Activated CD4-positive, alpha-beta memory T cell treated with anti-CD3 and anti-CD28 coated beads, Interleukin-2, amount 10 ng/mL, durations not matched to agents 7 days and 5 days (primary cell): Measurements from ENCODE around the gene BANF1. TPM values are rescaled to one million over a fixed set of nuclear protein-coding genes. Genes with fewer than 3 reads are reported as not detected.
"Not testable (repeated sequence)": the region's sequence is repeated elsewhere in the genome, so short reads cannot be mapped to it uniquely, and the experiment has no call there.

ENCODE experiments used
- CTCF ChIA-PET: fragments of 350-600 bp; sonication (Branson Sonifier 250); formaldehyde crosslinking; loops from one replicate; lab custom pipeline; 2021; ENCODE audit warnings: antibody characterized with exemption, inconsistent platforms; lab: Charles Lee
- POLR2A ChIA-PET: fragments of 350-600 bp; sonication (Branson Sonifier 250); formaldehyde crosslinking; loops from one replicate; lab custom pipeline; 2021; ENCODE audit warnings: antibody characterized with exemption; lab: Charles Lee
- DNase-seq: peaks from one replicate; pipeline ENCODE4 v3.0.0-alpha.2; 2020
- H3K27ac Mint-ChIP-seq: one replicate; pipeline ENCODE4 v1.8.0; 2021; ENCODE audit warnings: mild to moderate bottlenecking, mixed read lengths
- H3K27me3 Mint-ChIP-seq: one replicate; pipeline ENCODE4 v1.8.0; 2021; ENCODE audit warnings: mixed read lengths
- H3K36me3 Mint-ChIP-seq: one replicate; pipeline ENCODE4 v1.8.0; 2021; ENCODE audit warnings: low read depth, mixed read lengths
- H3K4me1 Mint-ChIP-seq: one replicate; pipeline ENCODE4 v1.8.0; 2021; ENCODE audit warnings: mixed read lengths
- H3K4me3 Mint-ChIP-seq: one replicate; pipeline ENCODE4 v1.8.0; 2021; ENCODE audit warnings: mild to moderate bottlenecking, mixed read lengths
- H3K9me3 Mint-ChIP-seq: one replicate; pipeline ENCODE4 v1.8.0; 2021; ENCODE audit warnings: mixed read lengths
- total RNA-seq, 2 experiments: library from RNA; stranded (reverse); gene quantifications; one replicate each; pipeline ENCODE4 v1.2.3, GENCODE V29; 2021

Gene BANF1
- total RNA-seq, 2 experiments from 2014 or later = 191 to 196 TPM

DNA sequence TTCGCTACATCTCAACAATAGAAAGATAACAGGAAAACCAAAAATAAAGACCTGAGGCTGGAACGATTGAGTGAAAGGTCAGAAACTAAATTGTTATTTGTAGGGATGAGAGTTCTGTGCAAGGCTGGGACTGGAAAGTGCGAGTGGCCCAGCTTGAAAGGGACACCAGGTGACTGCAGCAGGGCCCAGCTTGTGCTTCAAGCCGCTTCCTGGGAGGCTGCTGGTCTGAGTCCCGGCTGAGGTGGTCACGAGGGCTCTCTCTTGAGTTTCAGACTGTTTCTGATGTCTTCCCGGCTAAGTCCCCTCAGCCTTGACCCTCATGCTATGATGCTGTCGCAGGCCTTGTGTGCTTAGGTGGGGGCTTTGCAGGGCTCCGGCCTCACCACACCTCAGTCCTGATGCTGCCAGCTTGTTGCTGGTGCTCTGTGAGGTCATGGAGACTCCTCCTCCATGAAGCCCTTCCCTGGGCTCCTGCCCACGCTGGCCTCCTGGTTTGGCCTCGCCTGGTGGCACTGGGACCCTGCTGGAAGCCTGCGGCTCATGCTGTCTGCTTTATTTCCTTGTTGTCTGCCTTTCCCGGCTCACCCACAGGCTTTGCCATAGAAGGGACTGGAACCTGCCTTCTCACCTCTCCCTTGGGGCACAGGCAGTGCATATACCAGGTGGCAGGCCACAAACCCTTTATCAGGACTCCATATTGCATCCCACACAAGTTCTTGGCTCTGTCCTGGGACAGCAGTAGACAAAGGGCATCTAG is 4.0 kb downstream of the BANF1 start:
- POLR2A ChIA-PET = no interaction called here

DNA sequence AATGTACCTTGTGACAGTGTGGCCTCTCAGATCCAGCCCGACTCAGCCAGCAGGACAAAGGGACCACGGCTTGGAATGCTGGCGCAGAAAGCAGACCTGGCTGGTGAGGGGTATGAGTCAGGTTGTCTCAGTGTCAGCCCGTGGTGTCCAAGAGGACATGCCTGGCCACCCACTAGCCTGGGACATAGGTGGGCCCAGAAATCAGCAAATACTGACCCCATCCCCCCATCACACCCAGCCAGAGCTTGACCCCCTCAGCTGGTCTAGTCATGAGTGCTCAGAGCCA is 4.5 kb downstream of the BANF1 start:
- H3K4me3 Mint-ChIP-seq = no peak overlapping the region
- H3K4me1 Mint-ChIP-seq = peaks cover 19% of the 10 kb centered on the region
- CTCF ChIA-PET = interaction anchor here (0.6 to 1.1 kb wide), 2 partner anchors 37 to 120 kb away, joined by 3 read pairs; no protein-coding TSS in a partner anchor
- POLR2A ChIA-PET = interaction anchor here (0.9 to 2.1 kb wide), 2 partner anchors 147 to 295 kb away, joined by 3 to 6 read pairs; partner anchors contain the start of gene KAT5
- no peaks in the 10 kb centered on the region for H3K9me3 Mint-ChIP-seq
- DNase-seq = no peak
- peaks cover 28% of the 10 kb centered on the region for H3K36me3 Mint-ChIP-seq
- no peak overlapping the region for H3K27ac Mint-ChIP-seq
- peaks cover 13% of the 10 kb centered on the region for H3K27me3 Mint-ChIP-seq

More for the DNA sequence above, 4.0 kb downstream of the BANF1 start:
- H3K27me3 Mint-ChIP-seq = peaks cover 10% of the 10 kb centered on the region
- no peaks in the 10 kb centered on the region for H3K9me3 Mint-ChIP-seq
- CTCF ChIA-PET = interaction anchor here (1.1 kb wide), 1 partner anchor 119 kb away, joined by 3 read pairs; no protein-coding TSS in a partner anchor
- DNase-seq = no peak
- H3K36me3 Mint-ChIP-seq = peaks cover 33% of the 10 kb centered on the region
- H3K4me3 Mint-ChIP-seq = no peak overlapping the region
- no peak overlapping the region for H3K27ac Mint-ChIP-seq
- peaks cover 22% of the 10 kb centered on the region for H3K4me1 Mint-ChIP-seq

DNA sequence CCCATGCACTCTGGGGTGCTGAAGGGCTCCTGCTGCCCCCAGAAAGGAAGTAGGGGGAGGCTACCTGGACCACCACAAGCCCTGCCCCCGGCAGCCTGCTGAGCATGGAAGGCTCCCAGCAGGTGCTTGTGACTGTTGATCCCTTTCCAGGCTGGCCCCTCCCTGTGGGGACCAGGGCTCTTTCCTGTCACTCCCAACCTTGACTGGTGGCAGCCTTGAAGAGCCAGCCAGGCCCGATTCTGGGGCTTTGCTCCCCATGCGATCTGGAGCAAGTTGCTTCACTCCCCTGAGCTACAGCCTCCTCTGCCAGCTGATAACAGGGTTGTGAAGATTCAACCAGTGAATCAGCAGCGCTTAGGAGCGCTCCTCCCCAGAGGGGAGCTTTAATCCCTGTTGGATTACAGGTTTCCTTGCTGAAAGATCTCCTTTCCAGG is 4.9 kb downstream of the BANF1 start:
- ChIA-PET POLR2A (interaction anchor here (0.9 to 2.1 kb wide), 2 partner anchors 148 to 295 kb away, joined by 3 to 6 read pairs; partner anchors contain the start of gene KAT5), CTCF (interaction anchor here (0.6 to 1.1 kb wide), 2 partner anchors 36 to 120 kb away, joined by 3 read pairs; no protein-coding TSS in a partner anchor)
- H3K27me3 Mint-ChIP-seq = peaks cover 16% of the 10 kb centered on the region
- no peak overlapping the region for H3K4me3 Mint-ChIP-seq
- H3K27ac Mint-ChIP-seq = no peak overlapping the region
- peaks cover 16% of the 10 kb centered on the region for H3K4me1 Mint-ChIP-seq
- no peak for DNase-seq
- H3K9me3 Mint-ChIP-seq = no peaks in the 10 kb centered on the region
- peaks cover 24% of the 10 kb centered on the region for H3K36me3 Mint-ChIP-seq

DNA sequence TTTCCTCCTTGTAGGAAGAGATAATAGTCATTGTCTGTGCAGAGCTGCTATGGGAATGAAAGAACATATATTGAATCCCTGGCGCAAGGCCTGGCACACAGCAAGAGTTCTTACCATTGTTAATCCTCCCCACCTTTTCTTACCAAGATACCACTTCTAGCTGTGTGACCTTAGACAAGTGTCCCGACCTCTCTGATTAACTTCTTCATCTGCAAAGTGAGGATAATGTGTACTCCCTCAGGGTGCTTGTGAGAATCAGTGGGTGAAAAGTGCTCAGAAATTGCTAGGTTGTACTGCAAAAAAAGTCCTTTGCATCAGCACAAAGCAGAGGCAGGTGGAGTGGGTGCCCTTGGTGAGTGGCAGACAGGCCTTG is 5.8 kb downstream of the BANF1 start:
- CTCF ChIA-PET = no interaction called here
- Mint-ChIP-seq H3K36me3 (peaks cover 22% of the 10 kb centered on the region), H3K9me3 (no peaks in the 10 kb centered on the region), H3K27ac (no peak overlapping the region), H3K27me3 (peaks cover 22% of the 10 kb centered on the region), H3K4me1 (peaks cover 13% of the 10 kb centered on the region), H3K4me3 (no peak overlapping the region)
- POLR2A ChIA-PET = interaction anchor here (0.6 to 2.1 kb wide), 4 partner anchors 44 to 296 kb away, joined by 3 to 6 read pairs (median 3); partner anchors contain the start of genes KAT5 and SF3B2
- no peak for DNase-seq

DNA sequence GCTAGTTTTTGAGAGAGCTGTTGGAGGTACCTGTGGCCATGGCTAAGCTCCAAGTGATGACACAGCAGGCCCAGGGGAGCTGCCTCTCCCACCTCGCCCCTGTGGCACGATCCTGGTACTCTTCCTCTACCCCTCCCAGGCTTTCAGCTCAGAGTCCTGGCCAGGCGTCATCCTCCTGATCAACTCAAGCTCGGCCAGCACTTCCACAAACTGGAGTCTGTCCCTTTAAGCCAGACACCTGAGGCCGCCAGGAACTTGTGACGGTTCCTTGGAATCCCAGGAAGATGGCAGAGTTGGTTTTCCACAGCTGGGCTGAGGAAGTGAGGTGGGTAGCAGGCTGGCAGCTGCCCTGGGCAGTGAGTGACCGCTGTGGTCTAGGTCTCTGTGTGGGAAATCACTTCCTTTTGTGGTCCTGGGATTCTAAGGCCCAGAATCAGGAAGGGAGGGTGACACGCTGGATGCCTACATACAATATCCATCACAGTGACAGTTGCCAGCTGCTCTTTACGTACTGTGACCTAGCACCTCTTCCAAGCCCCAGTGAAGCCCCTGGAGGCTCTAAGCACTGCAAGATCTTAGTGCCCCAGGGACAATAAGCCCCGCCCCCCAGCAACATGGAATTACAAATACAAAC is 6.3 kb downstream of the BANF1 start:
- peaks cover 17% of the 10 kb centered on the region for H3K36me3 Mint-ChIP-seq
- no peak overlapping the region for H3K4me3 Mint-ChIP-seq
- H3K4me1 Mint-ChIP-seq = peaks cover 8% of the 10 kb centered on the region
- DNase-seq = no peak
- H3K9me3 Mint-ChIP-seq = no peaks in the 10 kb centered on the region
- POLR2A ChIA-PET = interaction anchor here (1.2 to 2.1 kb wide), 4 partner anchors 13 to 297 kb away, joined by 3 to 6 read pairs (median 4); partner anchors contain the start of genes KAT5 and SF3B2
- H3K27ac Mint-ChIP-seq = no peak overlapping the region
- peaks cover 26% of the 10 kb centered on the region for H3K27me3 Mint-ChIP-seq
- CTCF ChIA-PET = interaction anchor here (1.1 to 2.1 kb wide), 2 partner anchors 9 to 14 kb away, joined by 3 to 8 read pairs; no protein-coding TSS in a partner anchor

DNA sequence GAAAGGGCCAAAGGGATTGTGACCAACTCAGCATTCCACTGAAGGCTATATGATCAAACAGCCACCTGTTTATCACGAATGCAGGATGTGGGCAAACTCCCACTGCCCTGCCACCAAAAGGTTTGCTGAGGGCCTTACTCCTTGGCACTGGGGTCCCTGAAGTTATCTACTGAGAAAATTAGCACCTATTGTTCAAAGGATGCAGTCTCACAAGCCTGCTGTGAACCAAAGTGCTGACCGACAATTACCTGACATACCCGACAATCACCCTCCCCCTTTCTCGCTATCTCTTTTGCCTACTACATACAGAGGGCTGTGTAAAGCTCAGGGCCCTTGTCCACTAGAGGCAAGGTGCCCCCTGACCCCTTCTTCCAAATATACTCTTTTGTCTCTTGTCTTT is 7.7 kb downstream of the BANF1 start:
- H3K27ac Mint-ChIP-seq, H3K36me3 Mint-ChIP-seq, H3K9me3 Mint-ChIP-seq, H3K4me1 Mint-ChIP-seq, H3K4me3 Mint-ChIP-seq, DNase-seq, POLR2A ChIA-PET: not testable (repeated sequence)
- peaks cover 26% of the 10 kb centered on the region for H3K27me3 Mint-ChIP-seq
- CTCF ChIA-PET = interaction anchor here (0.9 to 2.1 kb wide), 3 partner anchors 12 to 283 kb away, joined by 3 to 8 read pairs (median 4); no protein-coding TSS in a partner anchor

DNA sequence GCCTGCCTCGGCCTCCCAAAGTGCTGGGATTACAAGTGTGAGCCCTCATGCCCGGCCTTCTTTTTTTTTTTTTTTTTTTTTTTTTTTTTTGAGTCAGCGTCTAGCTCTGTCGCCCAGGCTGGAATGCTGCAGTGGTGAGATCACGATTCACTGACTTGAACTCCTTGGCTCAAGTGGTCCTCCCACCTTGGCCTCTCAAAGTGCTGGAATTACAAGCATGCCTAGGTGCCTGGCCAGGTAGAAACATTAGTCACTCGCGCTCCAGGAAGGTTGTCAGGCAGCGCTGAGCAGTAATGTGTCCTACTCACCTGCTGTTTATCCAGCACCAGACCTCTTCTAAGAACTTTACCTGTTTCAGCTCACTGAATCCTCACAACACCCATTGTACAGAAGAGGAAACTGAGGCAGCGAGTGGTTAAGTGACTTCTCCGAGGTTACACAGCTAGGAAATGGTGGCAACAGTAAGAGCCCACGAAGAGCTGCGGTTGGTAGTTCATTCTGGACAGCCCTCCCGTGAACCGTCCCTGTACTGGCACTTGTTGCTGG is 9.0 kb downstream of the BANF1 start:
- H3K36me3 Mint-ChIP-seq = no peaks in the 10 kb centered on the region
- ChIA-PET POLR2A (interaction anchor here (0.7 to 2.6 kb wide), 4 partner anchors 9 to 300 kb away, joined by 3 to 9 read pairs (median 5); partner anchors contain the start of genes BANF1 and EIF1AD), CTCF (interaction anchor here (0.6 to 3.3 kb wide), 3 partner anchors 11 to 126 kb away, joined by 3 to 11 read pairs (median 7); no protein-coding TSS in a partner anchor)
- DNase-seq = no peak
- H3K4me3 Mint-ChIP-seq = no peak overlapping the region
- H3K27ac Mint-ChIP-seq = no peak overlapping the region
- peaks cover 26% of the 10 kb centered on the region for H3K27me3 Mint-ChIP-seq
- no peaks in the 10 kb centered on the region for H3K9me3 Mint-ChIP-seq
- H3K4me1 Mint-ChIP-seq = no peaks in the 10 kb centered on the region

DNA sequence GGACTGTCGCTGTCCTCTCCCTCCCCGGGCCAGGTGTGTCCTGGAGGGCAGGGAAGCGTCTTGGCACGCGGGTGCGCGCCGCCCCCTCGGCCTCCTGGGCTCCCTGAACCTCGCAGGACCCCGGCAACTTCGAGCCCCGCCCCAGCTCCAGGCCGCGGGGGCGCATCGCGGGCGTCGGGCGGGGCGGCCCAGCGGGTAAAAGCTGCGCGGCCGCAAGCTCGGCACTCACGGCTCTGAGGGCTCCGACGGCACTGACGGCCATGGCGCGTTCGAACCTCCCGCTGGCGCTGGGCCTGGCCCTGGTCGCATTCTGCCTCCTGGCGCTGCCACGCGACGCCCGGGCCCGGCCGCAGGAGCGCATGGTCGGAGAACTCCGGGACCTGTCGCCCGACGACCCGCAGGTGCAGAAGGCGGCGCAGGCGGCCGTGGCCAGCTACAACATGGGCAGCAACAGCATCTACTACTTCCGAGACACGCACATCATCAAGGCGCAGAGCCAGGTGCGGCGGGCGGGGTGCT is 9.5 kb downstream of the BANF1 start, which contains the start of gene CST6:
Gene CST6 (plus strand): TSS at position 224 of the 519 bp plus-strand sequence. CDS start 37 bp downstream, at position 261.
- Mint-ChIP-seq H3K36me3 (no peaks in the 10 kb centered on the region), H3K27me3 (peaks cover 26% of the 10 kb centered on the region), H3K4me3 (no peak within 1 kb of the TSS), H3K27ac (no peak within 1 kb of the TSS), H3K9me3 (no peaks in the 10 kb centered on the region), H3K4me1 (no peaks in the 10 kb centered on the region)
- POLR2A ChIA-PET = interaction anchor here (0.7 to 2.6 kb wide), 4 partner anchors 9 to 300 kb away, joined by 3 to 9 read pairs (median 5); partner anchors contain the start of genes BANF1 and EIF1AD
- CTCF ChIA-PET = interaction anchor here (0.6 to 3.3 kb wide), 3 partner anchors 10 to 127 kb away, joined by 3 to 11 read pairs (median 7); no protein-coding TSS in a partner anchor
- no peak for DNase-seq

DNA sequence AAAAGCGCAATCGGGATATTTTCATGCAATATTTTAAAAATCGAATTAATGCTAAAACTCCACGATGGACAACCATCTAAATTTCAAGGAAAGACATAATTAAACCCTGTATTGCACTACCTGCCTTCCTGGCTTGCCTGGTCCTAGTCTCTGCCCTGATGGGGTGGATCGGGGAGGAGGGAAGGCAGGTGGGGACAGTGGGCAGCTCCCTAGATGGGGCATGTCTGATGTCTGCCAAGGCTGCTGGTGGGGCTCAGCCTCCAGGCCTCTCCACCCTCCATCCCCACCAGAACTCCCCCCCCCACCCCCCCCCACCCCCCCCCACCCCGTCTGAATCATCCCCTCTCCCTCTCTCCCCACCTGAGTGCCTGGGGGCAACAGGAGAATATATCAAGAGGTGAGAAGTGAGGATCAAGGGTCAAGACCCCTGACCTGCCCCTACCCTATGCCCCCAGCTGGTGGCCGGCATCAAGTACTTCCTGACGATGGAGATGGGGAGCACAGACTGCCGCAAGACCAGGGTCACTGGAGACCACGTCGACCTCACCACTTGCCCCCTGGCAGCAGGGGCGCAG is 10.2 kb downstream of the BANF1 start:
- DNase-seq = no peak
- Mint-ChIP-seq H3K4me1 (no peaks in the 10 kb centered on the region), H3K4me3 (no peak overlapping the region), H3K27me3 (peaks cover 26% of the 10 kb centered on the region), H3K9me3 (no peaks in the 10 kb centered on the region), H3K27ac (no peak overlapping the region), H3K36me3 (no peaks in the 10 kb centered on the region)
- ChIA-PET CTCF (interaction anchor here (1.1 to 3.3 kb wide), 2 partner anchors 9 to 127 kb away, joined by 3 to 11 read pairs; no protein-coding TSS in a partner anchor), POLR2A (interaction anchor here (0.9 to 2.6 kb wide), 4 partner anchors 10 to 301 kb away, joined by 4 to 9 read pairs (median 6); partner anchors contain the start of genes BANF1 and EIF1AD)

DNA sequence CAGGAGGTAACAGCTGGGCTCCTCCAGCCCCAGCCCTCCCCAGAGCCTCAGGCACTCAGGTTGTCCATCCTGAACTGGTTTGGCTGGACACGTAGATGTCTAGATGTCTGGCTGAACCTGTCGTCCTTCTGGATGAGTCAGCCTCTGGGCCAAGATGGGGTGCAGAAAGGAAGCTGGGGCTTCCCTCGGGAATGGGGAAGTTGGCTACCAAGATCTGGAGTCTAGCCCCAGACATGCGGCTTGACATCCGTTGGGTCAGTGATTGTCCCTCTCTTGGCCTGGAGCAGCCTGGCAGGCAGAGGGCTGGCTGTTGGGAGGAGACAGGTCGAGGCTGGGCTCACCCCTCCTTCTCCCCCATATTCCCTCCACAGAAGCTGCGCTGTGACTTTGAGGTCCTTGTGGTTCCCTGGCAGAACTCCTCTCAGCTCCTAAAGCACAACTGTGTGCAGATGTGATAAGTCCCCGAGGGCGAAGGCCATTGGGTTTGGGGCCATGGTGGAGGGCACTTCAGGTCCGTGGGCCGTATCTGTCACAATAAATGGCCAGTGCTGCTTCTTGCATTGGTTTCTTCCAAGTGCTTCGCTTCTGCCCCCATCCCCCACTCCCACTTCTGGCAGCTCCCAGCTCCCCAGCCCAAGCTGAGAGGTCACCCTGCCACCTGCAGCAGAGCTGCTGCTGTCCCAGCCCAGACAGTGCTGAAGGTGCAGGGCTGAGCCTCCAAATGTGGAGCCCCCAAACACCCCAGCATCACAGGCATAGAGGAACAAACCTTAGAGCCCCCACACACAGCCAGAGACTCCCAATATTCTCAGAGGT is 10.9 kb downstream of the BANF1 start:
- Mint-ChIP-seq H3K4me1 (no peaks in the 10 kb centered on the region), H3K27ac (no peak overlapping the region)
- POLR2A ChIA-PET = interaction anchor here (0.9 to 2.6 kb wide), 2 partner anchors 10 kb away, joined by 5 to 9 read pairs; no protein-coding TSS in a partner anchor

DNA sequence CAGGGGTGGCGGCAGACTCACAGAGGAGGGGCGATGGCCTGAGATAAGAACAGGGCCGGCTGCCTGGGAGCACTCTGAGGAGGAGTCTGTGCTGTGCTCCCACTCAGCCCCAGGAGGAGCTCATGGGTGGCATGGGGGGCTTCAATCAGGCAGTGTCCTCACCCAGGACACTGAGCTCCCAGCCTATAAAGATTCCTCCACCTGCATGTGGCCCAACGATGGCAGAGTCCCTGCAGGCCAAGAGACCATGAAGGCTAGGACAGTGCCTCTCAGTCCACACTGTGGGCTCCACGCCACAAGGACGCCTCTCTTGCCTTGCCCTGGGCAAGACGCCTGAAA is 11.4 kb downstream of the BANF1 start:
- POLR2A ChIA-PET = no interaction called here
- CTCF ChIA-PET = interaction anchor here (3.3 kb wide), 1 partner anchor 8 kb away, joined by 11 read pairs; no protein-coding TSS in a partner anchor
- H3K36me3 Mint-ChIP-seq = no peaks in the 10 kb centered on the region

More for the DNA sequence above, 10.9 kb downstream of the BANF1 start:
- no peak for DNase-seq
- H3K27me3 Mint-ChIP-seq = peaks cover 26% of the 10 kb centered on the region
- H3K4me3 Mint-ChIP-seq = no peak overlapping the region
- H3K9me3 Mint-ChIP-seq = no peaks in the 10 kb centered on the region
- H3K36me3 Mint-ChIP-seq = no peaks in the 10 kb centered on the region
- CTCF ChIA-PET = interaction anchor here (3.3 kb wide), 1 partner anchor 9 kb away, joined by 11 read pairs; no protein-coding TSS in a partner anchor

More for the DNA sequence above, 11.4 kb downstream of the BANF1 start:
- Mint-ChIP-seq H3K27ac (no peak overlapping the region), H3K4me1 (no peaks in the 10 kb centered on the region), H3K9me3 (no peaks in the 10 kb centered on the region), H3K27me3 (peaks cover 26% of the 10 kb centered on the region), H3K4me3 (no peak overlapping the region)
- no peak for DNase-seq
